Keratinocyte (primary cell): ENCODE measurements around the gene VPS8. TPM values are rescaled to one million over a fixed set of nuclear protein-coding genes. Genes with fewer than 3 reads are reported as not detected.

Source experiments
- DNase-seq: peaks from one replicate; pipeline ENCODE4 v3.0.0-alpha.2; 2011; ENCODE audit warnings: low read depth, missing footprints, low spot score
- FAIRE-seq: peaks from 2 replicates; lab custom pipeline; 2011; peaks lifted over from hg19 to GRCh38; lab: Jason Lieb, UNC
- H2AFZ ChIP-seq: 2 replicates; pipeline ENCODE4 v1.6.0; 2012; ENCODE audit warnings: low read length, control low read depth, inconsistent platforms; ENCODE audit not compliant: control insufficient read depth
- H3K27ac ChIP-seq: 2 replicates; pipeline ENCODE4 v1.5.1; 2011; ENCODE audit warnings: low read length; ENCODE audit not compliant: control insufficient read depth, insufficient read depth
- H3K27me3 ChIP-seq: 3 replicates; pipeline ENCODE4 v1.6.0; 2011; ENCODE audit warnings: low read length; ENCODE audit not compliant: control insufficient read depth, insufficient read depth; ENCODE audit errors: extremely low read depth
- H3K36me3 ChIP-seq, 2 experiments: 2 replicates in 1 of 2; 3 replicates in 1 of 2; pipeline ENCODE4 v1.5.1; 2011; ENCODE audit warnings: low read length in 2 of 2, mild to moderate bottlenecking in 1 of 2; ENCODE audit not compliant: control insufficient read depth in 2 of 2, insufficient read depth in 2 of 2; ENCODE audit errors: extremely low read depth in 1 of 2
- H3K4me1 ChIP-seq: 3 replicates; pipeline ENCODE4 v1.5.1; 2011; ENCODE audit warnings: low read length; ENCODE audit not compliant: control insufficient read depth, insufficient read depth; ENCODE audit errors: extremely low read depth
- H3K4me2 ChIP-seq: 3 replicates; pipeline ENCODE4 v1.6.0; 2011; ENCODE audit warnings: low read depth, low read length; ENCODE audit not compliant: control insufficient read depth, insufficient read depth; ENCODE audit errors: extremely low read depth
- H3K4me3 ChIP-seq, 3 experiments: fragments of 200-600 bp in 1 of 3; sonication (generic) in 1 of 3; 2 replicates in 2 of 3; 3 replicates in 1 of 3; pipeline ENCODE4 v1.5.1; 2011 to 2016; ENCODE audit warnings: low read length in 3 of 3, mild to moderate bottlenecking in 3 of 3, control low read depth in 2 of 3, inconsistent platforms in 1 of 3, low read depth in 1 of 3, mixed read lengths in 1 of 3, mixed run types in 1 of 3, moderate library complexity in 1 of 3; ENCODE audit not compliant: control insufficient read depth in 2 of 3, insufficient read depth in 2 of 3; ENCODE audit errors: extremely low read depth in 1 of 3
- H3K79me2 ChIP-seq: 2 replicates; pipeline ENCODE4 v1.6.0; 2012; ENCODE audit warnings: low read length; ENCODE audit not compliant: control insufficient read depth, insufficient read depth
- H3K9ac ChIP-seq: 3 replicates; pipeline ENCODE4 v1.6.0; 2011; ENCODE audit warnings: low read length; ENCODE audit not compliant: control insufficient read depth, insufficient read depth; ENCODE audit errors: extremely low read depth
- H3K9me1 ChIP-seq: 3 replicates; pipeline ENCODE4 v1.6.0; 2011; ENCODE audit warnings: low read length; ENCODE audit not compliant: control insufficient read depth, insufficient read depth; ENCODE audit errors: extremely low read depth
- H3K9me3 ChIP-seq: 2 replicates; pipeline ENCODE4 v1.5.1; 2012; ENCODE audit warnings: low read depth, low read length; ENCODE audit not compliant: control insufficient read depth
- H4K20me1 ChIP-seq: 3 replicates; pipeline ENCODE4 v1.6.0; 2011; ENCODE audit warnings: low read length; ENCODE audit not compliant: control insufficient read depth, insufficient read depth; ENCODE audit errors: extremely low read depth
- EZH2 ChIP-seq: IDR thresholded peaks from one replicate; pipeline ENCODE4 v1.6.1; 2012; ENCODE audit warnings: inconsistent platforms, mild to moderate bottlenecking, low read length, moderate library complexity
- dilution Hi-C: fragments of 300-500 bp; cut with MboI; formaldehyde crosslinking; loops from one replicate; pipeline ENCODE4 v1.7.0; 2020; ENCODE audit warnings: low sequenced_read_pairs; ENCODE audit not compliant: extremely low pct_ligation_motif_present
- polyA plus RNA-seq, 5 experiments: library from polyadenylated mRNA; depleted of rRNA in 3 of 5; stranded (reverse) in 3 of 5; stranded (forward) in 1 of 5; unstranded in 1 of 5; fragments of >200 nt; gene quantifications; 1 replicate in 1 of 5; 2 replicates in 3 of 5; 3 replicates in 1 of 5; pipeline versions ENCODE4 v1.2.1 to v1.2.3, GENCODE V29; 2011 to 2012; ENCODE audit warnings: missing spikeins in 2 of 5, low read depth in 1 of 5, low replicate concordance in 1 of 5
- TF ChIP-seq, protein P1 (sequence below), 3 experiments: IDR thresholded peaks in 1 of 3; conservative IDR thresholded peaks in 1 of 3; optimal IDR thresholded peaks in 1 of 3; 2 replicates in 2 of 3; 3 replicates in 1 of 3; pipeline versions ENCODE3 to v1.5.1; 2011; ENCODE audit warnings: low read length in 3 of 3, mild to moderate bottlenecking in 3 of 3, moderate library complexity in 2 of 3, control low read depth in 1 of 3, inconsistent platforms in 1 of 3; ENCODE audit not compliant: insufficient read depth in 2 of 3; ENCODE audit errors: extremely low read depth in 1 of 3

Gene VPS8
- polyA plus RNA-seq, 1 donor (not counting 4 experiments of a cell fraction or from before 2014, with no cell fraction given): 28.4 TPM

DNA sequence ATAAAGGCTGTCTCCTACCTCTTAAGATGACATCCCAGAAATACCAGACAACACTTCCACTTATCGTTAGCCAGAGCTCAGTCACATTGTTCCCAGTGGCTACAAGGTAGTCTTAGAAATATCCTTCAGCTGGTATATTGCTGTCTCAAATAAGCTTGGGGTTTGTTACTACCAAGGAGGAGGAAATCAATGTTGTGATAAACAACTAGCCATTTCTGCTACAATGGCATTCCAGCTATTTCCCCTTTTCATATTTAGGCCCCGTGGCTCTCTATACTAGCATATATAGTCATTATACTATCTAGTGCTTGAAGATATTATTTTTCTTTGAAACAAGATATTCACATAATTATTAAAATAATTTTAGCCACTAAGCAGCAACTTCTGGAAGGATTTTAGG lies 56.5 kb downstream of the VPS8 start:
- Histone ChIP-seq H3K4me3 (no peak overlapping the region), H3K9me3 (no peaks in the 10 kb centered on the region), H3K9ac (no peak overlapping the region), H3K79me2 (no peaks in the 10 kb centered on the region), H4K20me1 (no peaks in the 10 kb centered on the region), H3K27me3 (no peaks in the 10 kb centered on the region), H3K36me3 (peaks cover 3 to 14% of the 10 kb centered on the region in 2 experiments), H2AFZ (no peak overlapping the region), H3K4me2 (no peak overlapping the region), H3K4me1 (no peaks in the 10 kb centered on the region), H3K9me1 (no peaks in the 10 kb centered on the region), H3K27ac (no peak overlapping the region)
- DNase-seq (no peak), FAIRE-seq (no peak)
- TF ChIP-seq, protein P1, sequence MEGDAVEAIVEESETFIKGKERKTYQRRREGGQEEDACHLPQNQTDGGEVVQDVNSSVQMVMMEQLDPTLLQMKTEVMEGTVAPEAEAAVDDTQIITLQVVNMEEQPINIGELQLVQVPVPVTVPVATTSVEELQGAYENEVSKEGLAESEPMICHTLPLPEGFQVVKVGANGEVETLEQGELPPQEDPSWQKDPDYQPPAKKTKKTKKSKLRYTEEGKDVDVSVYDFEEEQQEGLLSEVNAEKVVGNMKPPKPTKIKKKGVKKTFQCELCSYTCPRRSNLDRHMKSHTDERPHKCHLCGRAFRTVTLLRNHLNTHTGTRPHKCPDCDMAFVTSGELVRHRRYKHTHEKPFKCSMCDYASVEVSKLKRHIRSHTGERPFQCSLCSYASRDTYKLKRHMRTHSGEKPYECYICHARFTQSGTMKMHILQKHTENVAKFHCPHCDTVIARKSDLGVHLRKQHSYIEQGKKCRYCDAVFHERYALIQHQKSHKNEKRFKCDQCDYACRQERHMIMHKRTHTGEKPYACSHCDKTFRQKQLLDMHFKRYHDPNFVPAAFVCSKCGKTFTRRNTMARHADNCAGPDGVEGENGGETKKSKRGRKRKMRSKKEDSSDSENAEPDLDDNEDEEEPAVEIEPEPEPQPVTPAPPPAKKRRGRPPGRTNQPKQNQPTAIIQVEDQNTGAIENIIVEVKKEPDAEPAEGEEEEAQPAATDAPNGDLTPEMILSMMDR (optimal IDR thresholded peaks at IDR 0.05 in 1 of 3, IDR thresholded peaks at IDR 0.05 in 1 of 3, conservative IDR thresholded peaks at IDR 0.05 in 1 of 3; ENCODE audit: extremely low read depth in 1 of 3, insufficient read depth in 2 of 3, low read length in 3 of 3): no peak
- no peak for TF ChIP-seq EZH2
- dilution Hi-C loops: no loop called here

DNA sequence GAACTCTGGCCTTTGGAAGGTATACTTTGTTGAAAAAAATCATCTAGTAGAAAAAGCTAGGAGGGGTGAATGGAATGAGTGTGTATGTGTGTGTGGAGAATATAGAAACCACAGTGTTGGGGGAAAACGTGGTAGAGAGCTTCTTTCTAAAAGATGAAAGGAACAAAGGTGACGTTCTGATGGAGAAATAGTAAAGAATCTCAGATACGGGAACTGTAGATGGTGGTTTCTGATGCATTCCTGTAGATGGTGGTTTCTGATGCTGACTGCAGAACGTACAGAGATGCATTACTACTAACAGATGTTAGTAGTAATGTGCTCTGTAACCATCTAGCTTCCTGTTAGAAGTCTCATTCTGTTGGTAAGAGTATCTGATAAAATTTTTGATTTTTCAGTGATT lies 60.2 kb downstream of the VPS8 start:
- no peak for DNase-seq
- Histone ChIP-seq H3K9me3 (no peaks in the 10 kb centered on the region), H3K4me1 (no peaks in the 10 kb centered on the region), H3K4me3 (no peak overlapping the region), H4K20me1 (no peaks in the 10 kb centered on the region), H3K4me2 (no peak overlapping the region), H3K9me1 (no peaks in the 10 kb centered on the region), H3K79me2 (no peaks in the 10 kb centered on the region), H3K27me3 (no peaks in the 10 kb centered on the region), H2AFZ (no peak overlapping the region), H3K9ac (no peak overlapping the region), H3K27ac (no peak overlapping the region), H3K36me3 (peaks cover 3 to 19% of the 10 kb centered on the region in 2 experiments)
- TF ChIP-seq, protein P1 (optimal IDR thresholded peaks at IDR 0.05 in 1 of 3, IDR thresholded peaks at IDR 0.05 in 1 of 3, conservative IDR thresholded peaks at IDR 0.05 in 1 of 3; ENCODE audit: extremely low read depth in 1 of 3, insufficient read depth in 2 of 3, low read length in 3 of 3): no peak
- no peak for TF ChIP-seq EZH2
- dilution Hi-C loops: no loop called here
- no peak for FAIRE-seq
